ENCODE results near the gene TMEM120B. TPM values are rescaled to one million over a fixed set of nuclear protein-coding genes. Genes with fewer than 3 reads are reported as not detected.
A peak's percentile ranks its signal among the peaks of the same experiment; 100 is the strongest.

TMEM120B gene
- total RNA-seq, 2 donors from 2014 or later, result 7.1 to 10.1 TPM

- DNase-seq (no peak), ATAC-seq (replicated peaks in 1 of 2) (no peak)
- Mint-ChIP-seq H3K4me1 (ENCODE audit: low read depth) (no peaks in the 10 kb centered on the region), H3K9me3 (no peaks in the 10 kb centered on the region), H3K4me3 (no peak overlapping the region), H3K36me3 (ENCODE audit: insufficient read depth in 2 of 2) (peaks cover 0 to 26% of the 10 kb centered on the region in 2 donors), H3K27me3 (ENCODE audit: low read depth) (no peaks in the 10 kb centered on the region), H3K27ac (no peak overlapping the region)
Observed at GRCh38 chr12:121822393-121823100, 110.0 kb downstream of the TMEM120B start.

DNA sequence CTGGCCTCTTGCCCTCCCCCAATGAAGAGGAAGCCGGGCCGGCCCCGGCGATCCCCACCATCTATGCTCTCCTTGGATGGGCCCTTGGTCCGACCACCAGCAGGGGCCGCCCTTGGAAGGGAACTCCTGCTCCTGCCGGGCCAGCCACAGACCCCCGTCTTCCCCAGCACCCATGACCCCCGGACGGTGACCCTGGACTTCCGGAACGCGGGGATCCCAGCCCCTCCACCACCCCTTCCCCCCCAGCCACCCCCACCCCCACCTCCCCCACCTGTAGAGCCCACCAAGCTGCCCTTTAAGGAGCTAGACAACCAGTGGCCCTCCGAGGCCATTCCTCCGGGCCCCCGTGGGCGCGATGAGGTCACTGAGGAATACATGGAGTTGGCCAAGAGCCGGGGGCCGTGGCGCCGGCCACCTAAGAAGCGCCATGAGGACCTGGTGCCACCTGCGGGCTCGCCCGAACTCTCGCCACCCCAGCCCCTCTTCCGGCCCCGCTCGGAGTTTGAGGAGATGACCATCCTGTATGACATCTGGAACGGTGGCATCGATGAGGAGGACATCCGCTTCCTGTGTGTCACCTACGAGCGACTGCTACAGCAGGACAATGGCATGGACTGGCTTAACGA is 110.7 kb downstream of the TMEM120B start:
- Mint-ChIP-seq H3K4me1 (ENCODE audit: low read depth) (no peaks in the 10 kb centered on the region), H3K36me3 (ENCODE audit: insufficient read depth in 2 of 2) (peaks cover 0 to 28% of the 10 kb centered on the region in 2 donors), H3K4me3 (no peak overlapping the region), H3K9me3 (no peaks in the 10 kb centered on the region), H3K27ac (no peak overlapping the region), H3K27me3 (ENCODE audit: low read depth) (no peaks in the 10 kb centered on the region)
- no peak for ATAC-seq (replicated peaks in 1 of 2)
- DNase-seq, result no peak

GRCh38 chr12:121823727-121824115 is 111.2 kb downstream of the TMEM120B start:
- no peak overlapping the region for H3K4me3 Mint-ChIP-seq
- H3K4me1 Mint-ChIP-seq (ENCODE audit: low read depth), result no peaks in the 10 kb centered on the region
- H3K9me3 Mint-ChIP-seq, result no peaks in the 10 kb centered on the region
- no peaks in the 10 kb centered on the region for H3K27me3 Mint-ChIP-seq (ENCODE audit: low read depth)
- peaks cover 0 to 33% of the 10 kb centered on the region in 2 donors for H3K36me3 Mint-ChIP-seq (ENCODE audit: insufficient read depth in 2 of 2)
- no peak overlapping the region for H3K27ac Mint-ChIP-seq
- ATAC-seq (replicated peaks in 1 of 2) (no peak), DNase-seq (no peak)

DNA sequence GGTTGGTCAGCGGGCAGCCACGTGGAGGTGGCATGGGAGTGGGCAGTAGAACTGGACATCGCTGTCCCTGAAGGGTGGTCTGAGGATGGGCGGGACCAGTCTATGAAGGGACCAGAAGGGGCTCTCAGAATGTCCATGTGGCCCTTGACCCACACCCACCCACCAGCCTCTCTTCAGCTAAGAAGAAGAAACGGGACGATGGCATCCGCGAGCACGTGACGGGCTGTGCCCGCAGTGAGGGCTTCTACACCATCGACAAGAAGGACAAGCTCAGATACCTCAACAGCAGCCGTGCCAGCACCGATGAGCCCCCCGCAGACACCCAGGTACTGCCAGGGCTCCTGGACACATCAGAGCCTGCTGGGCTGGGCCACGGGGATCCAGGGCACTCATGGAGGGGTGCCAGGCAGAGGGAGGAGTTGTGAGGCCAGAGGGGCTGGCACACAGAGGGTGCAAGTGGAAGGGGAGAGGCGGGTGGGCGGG is 112.5 kb downstream of the TMEM120B start:
- H3K36me3 Mint-ChIP-seq (ENCODE audit: insufficient read depth in 2 of 2), result peaks cover 0 to 33% of the 10 kb centered on the region in 2 donors

DNA sequence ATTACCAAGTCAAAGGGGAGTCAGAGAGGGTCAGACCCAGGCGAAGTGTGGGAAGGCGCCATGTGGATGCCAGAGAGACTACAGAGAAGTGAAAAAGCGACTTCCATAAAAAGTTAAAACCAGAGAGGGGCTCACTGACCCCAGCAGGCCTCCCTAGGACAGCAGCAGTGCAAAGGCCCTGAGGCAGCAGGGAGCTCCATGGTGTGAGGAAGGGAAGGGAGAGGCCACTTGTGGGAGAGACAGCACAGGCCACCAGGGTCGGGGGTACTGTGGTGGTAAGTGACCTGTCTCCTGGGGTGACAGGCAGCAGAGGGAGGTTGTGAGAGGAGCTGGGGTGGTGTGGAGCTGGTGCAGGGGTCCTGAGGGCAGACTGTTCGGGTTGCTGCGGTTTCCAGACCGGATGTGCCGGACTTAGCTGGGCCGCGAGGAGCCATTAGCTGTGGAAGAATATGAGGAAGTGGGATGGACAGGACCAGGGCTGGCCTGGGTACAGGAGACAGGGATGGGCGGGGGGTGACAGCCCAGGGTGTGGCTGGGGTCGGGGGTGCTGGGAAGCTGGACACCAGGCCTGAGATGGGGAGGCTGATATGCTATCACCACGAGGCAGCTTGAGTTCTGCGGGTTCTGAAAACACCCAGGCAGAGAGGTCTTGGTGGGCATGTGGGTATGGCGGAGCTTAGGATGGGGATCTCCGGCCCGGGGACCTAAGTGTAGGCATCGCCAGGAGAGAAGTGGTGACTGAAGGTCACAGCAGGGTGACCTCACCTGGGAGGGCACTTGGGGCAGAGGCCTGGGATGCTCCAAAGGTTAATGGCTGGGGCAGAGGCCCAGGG is 114.0 kb downstream of the TMEM120B start:
- no peak for DNase-seq
- Mint-ChIP-seq H3K4me3 (no peak overlapping the region), H3K9me3 (no peaks in the 10 kb centered on the region), H3K27ac (peak overlapping the region; percentile 55), H3K27me3 (ENCODE audit: low read depth) (no peaks in the 10 kb centered on the region), H3K4me1 (ENCODE audit: low read depth) (no peaks in the 10 kb centered on the region), H3K36me3 (ENCODE audit: insufficient read depth in 2 of 2) (peaks cover 0 to 30% of the 10 kb centered on the region in 2 donors)
- ATAC-seq (replicated peaks in 1 of 2), result no peak

More for the DNA sequence above, 112.5 kb downstream of the TMEM120B start:
- ATAC-seq (replicated peaks in 1 of 2), result no peak
- no peak overlapping the region for H3K27ac Mint-ChIP-seq
- H3K9me3 Mint-ChIP-seq, result no peaks in the 10 kb centered on the region
- DNase-seq, result no peak
- no peaks in the 10 kb centered on the region for H3K27me3 Mint-ChIP-seq (ENCODE audit: low read depth)
- H3K4me3 Mint-ChIP-seq, result no peak overlapping the region
- no peaks in the 10 kb centered on the region for H3K4me1 Mint-ChIP-seq (ENCODE audit: low read depth)

- Mint-ChIP-seq H3K4me1 (ENCODE audit: low read depth) (peaks cover 7% of the 10 kb centered on the region), H3K4me3 (no peak overlapping the region), H3K27ac (no peak overlapping the region), H3K27me3 (ENCODE audit: low read depth) (no peaks in the 10 kb centered on the region), H3K36me3 (ENCODE audit: insufficient read depth in 2 of 2) (peaks cover 0 to 34% of the 10 kb centered on the region in 2 donors), H3K9me3 (no peaks in the 10 kb centered on the region)
- ATAC-seq (replicated peaks in 1 of 2) (peak in 1 of 2 donors; percentile 21), DNase-seq (no peak)
Observed at GRCh38 chr12:121827351-121828099, 115.0 kb downstream of the TMEM120B start.

DNA sequence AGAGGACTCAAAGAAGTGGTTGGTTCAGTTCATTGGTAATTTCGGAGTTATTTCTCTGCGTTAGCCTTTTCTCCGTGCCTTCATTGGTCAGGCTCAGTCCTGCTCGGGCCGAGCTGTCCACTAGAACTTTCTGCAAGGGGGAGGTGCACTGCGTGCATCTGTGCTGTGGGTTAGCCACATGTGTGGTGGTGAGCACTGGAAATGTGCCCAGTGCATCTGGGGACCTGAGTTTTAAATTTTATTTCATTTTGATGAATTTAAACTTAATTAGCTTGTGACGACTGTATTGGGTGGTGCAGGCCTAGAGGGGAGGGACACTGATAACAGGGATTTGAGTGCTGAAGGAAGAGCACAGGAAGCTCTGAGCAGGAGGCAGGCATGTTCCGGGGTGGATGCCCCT is 115.8 kb downstream of the TMEM120B start:
- Mint-ChIP-seq H3K27me3 (ENCODE audit: low read depth) (no peaks in the 10 kb centered on the region), H3K27ac (peak overlapping the region; percentile 75), H3K4me1 (ENCODE audit: low read depth) (peaks cover 11% of the 10 kb centered on the region), H3K4me3 (no peak overlapping the region), H3K36me3 (ENCODE audit: insufficient read depth in 2 of 2) (peaks cover 0 to 36% of the 10 kb centered on the region in 2 donors), H3K9me3 (no peaks in the 10 kb centered on the region)
- ATAC-seq (replicated peaks in 1 of 2), result no peak
- DNase-seq, result no peak

- peak overlapping the region; percentile 75 for H3K27ac Mint-ChIP-seq
- peaks cover 0 to 34% of the 10 kb centered on the region in 2 donors for H3K36me3 Mint-ChIP-seq (ENCODE audit: insufficient read depth in 2 of 2)
Observed at GRCh38 chr12:121828826-121829225, 116.3 kb downstream of the TMEM120B start.

GRCh38 chr12:121829250-121829918 is 116.8 kb downstream of the TMEM120B start:
- Mint-ChIP-seq H3K36me3 (ENCODE audit: insufficient read depth in 2 of 2) (peaks cover 0 to 34% of the 10 kb centered on the region in 2 donors), H3K4me1 (ENCODE audit: low read depth) (peaks cover 11% of the 10 kb centered on the region), H3K27me3 (ENCODE audit: low read depth) (no peaks in the 10 kb centered on the region), H3K27ac (peak overlapping the region; percentile 52), H3K4me3 (no peak overlapping the region), H3K9me3 (no peaks in the 10 kb centered on the region)
- no peak for ATAC-seq (replicated peaks in 1 of 2)
- no peak for DNase-seq

More at GRCh38 chr12:121828826-121829225, 116.3 kb downstream of the TMEM120B start:
- no peak overlapping the region for H3K4me3 Mint-ChIP-seq
- H3K4me1 Mint-ChIP-seq (ENCODE audit: low read depth), result peaks cover 11% of the 10 kb centered on the region
- no peaks in the 10 kb centered on the region for H3K27me3 Mint-ChIP-seq (ENCODE audit: low read depth)
- ATAC-seq (replicated peaks in 1 of 2), result no peak
- DNase-seq, result no peak
- no peaks in the 10 kb centered on the region for H3K9me3 Mint-ChIP-seq

DNA sequence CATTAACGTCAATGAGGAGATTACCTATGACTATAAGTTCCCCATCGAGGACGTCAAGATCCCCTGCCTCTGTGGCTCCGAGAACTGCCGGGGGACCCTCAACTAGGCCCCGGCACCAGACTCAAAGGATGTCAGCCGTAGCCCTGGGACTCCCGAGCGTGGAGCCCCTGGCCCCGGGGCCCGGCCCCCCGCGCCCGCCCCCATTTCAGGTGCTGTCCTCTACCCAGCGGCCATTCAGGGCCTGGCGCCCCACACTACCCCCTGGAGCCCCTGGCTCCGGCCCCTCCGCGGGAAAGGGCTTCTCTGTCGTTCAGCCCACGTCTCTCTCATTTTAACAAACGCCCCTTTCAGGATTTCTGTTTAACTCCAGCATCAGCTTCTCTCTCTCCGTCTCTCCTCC is 117.6 kb downstream of the TMEM120B start:
- Mint-ChIP-seq H3K27ac (no peak overlapping the region), H3K36me3 (ENCODE audit: insufficient read depth in 2 of 2) (peaks cover 0 to 30% of the 10 kb centered on the region in 2 donors), H3K9me3 (no peaks in the 10 kb centered on the region), H3K27me3 (ENCODE audit: low read depth) (no peaks in the 10 kb centered on the region), H3K4me1 (ENCODE audit: low read depth) (peaks cover 11% of the 10 kb centered on the region), H3K4me3 (no peak overlapping the region)
- DNase-seq, result no peak
- ATAC-seq (replicated peaks in 1 of 2), result no peak

DNA sequence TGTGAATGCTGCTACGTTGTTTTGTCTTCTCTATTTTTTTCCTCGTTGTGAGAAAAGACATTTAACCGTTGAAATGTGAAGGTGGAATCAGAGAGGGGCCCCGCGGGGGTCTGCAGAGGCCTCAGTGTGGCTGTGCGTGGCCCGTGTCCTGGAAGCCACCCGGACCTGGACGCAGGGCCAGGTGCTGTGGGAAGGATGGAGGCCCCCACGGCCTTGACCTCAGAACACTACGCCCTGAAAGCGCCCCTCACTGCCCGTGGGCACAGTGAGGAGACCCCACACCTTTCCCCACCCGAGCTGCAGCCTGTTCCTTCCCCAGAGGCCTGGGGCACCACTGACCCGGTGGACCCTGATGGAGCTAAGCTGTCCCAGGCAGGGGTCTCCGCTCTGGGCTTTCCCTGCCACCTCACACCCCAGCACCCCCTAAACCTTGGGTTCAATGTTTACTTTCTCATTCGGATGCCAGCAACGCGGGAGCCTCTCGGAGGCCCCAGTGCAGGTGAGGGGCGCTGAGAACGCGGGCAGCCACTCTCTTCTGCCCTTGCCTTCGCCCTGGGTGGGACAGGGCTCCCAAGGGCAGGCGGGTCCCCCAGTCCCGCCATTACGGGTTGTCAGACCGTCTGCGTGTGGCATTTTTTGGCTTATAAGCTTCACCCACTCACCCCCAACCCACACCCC is 118.2 kb downstream of the TMEM120B start:
- ATAC-seq (replicated peaks in 1 of 2), result peak in 1 of 2 donors; percentile 18
- H3K9me3 Mint-ChIP-seq, result no peaks in the 10 kb centered on the region
- no peaks in the 10 kb centered on the region for H3K27me3 Mint-ChIP-seq (ENCODE audit: low read depth)
- peaks cover 11% of the 10 kb centered on the region for H3K4me1 Mint-ChIP-seq (ENCODE audit: low read depth)
- H3K27ac Mint-ChIP-seq, result no peak overlapping the region
- peaks cover 0 to 30% of the 10 kb centered on the region in 2 donors for H3K36me3 Mint-ChIP-seq (ENCODE audit: insufficient read depth in 2 of 2)
- no peak for DNase-seq
- H3K4me3 Mint-ChIP-seq, result no peak overlapping the region

Data from activated T-cell treated with anti-CD3 and anti-CD28 coated beads, Interleukin-2, amount 50 U/mL, for 72 hours (primary cell).